OCI-LY3 (cell line): ENCODE measurements around the gene CLEC4F.

ENCODE experiments used
- EZH2phosphoT487 ChIP-seq: fragments of 200-600 bp; shearing (Covaris generic); IDR thresholded peaks from 2 replicates; pipeline ENCODE4 v1.6.1; 2018; ENCODE audit warnings: antibody characterized with exemption, mixed run types, low read depth
- TF ChIP-seq, protein P1 (sequence below): fragments of 200-600, 300-600 bp; sonication (generic); IDR thresholded peaks from 2 replicates; pipeline ENCODE4 v1.5.1; 2014; ENCODE audit warnings: antibody characterized with exemption, low read length, low read depth

DNA sequence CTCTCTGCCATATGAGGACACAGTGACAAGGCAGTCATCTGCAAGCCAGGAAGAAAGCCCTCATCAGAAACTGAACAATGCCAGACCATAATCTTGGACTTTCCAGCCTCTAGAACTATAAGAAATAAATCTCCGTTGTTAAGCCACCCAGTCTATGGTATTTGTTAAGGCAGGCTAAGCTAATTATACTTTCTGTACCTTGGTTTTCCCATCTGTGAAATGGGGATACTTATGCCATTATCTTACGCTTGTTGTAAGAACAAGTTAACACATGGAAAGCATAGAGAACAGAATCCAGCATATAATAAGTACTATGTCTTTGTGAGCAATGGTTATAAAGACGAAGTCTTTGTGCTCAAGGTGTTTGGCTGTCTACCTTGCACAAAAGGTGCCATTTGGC, 44.1 kb downstream of the CLEC4F start:
- TF ChIP-seq, protein P1, sequence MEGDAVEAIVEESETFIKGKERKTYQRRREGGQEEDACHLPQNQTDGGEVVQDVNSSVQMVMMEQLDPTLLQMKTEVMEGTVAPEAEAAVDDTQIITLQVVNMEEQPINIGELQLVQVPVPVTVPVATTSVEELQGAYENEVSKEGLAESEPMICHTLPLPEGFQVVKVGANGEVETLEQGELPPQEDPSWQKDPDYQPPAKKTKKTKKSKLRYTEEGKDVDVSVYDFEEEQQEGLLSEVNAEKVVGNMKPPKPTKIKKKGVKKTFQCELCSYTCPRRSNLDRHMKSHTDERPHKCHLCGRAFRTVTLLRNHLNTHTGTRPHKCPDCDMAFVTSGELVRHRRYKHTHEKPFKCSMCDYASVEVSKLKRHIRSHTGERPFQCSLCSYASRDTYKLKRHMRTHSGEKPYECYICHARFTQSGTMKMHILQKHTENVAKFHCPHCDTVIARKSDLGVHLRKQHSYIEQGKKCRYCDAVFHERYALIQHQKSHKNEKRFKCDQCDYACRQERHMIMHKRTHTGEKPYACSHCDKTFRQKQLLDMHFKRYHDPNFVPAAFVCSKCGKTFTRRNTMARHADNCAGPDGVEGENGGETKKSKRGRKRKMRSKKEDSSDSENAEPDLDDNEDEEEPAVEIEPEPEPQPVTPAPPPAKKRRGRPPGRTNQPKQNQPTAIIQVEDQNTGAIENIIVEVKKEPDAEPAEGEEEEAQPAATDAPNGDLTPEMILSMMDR = no peak
- TF ChIP-seq EZH2phosphoT487 = no peak
